SK-N-SH (cell line): ENCODE results near the gene NR6A1. TPM values are rescaled to one million over a fixed set of nuclear protein-coding genes. Genes with fewer than 3 reads are reported as not detected.

Experiments used
- CTCF ChIA-PET: fragments of 300-600, 350-600 bp; formaldehyde crosslinking; extraction: SDS; loops from one replicate; lab custom pipeline; 2021; lab: Yijun Ruan, JAX
- POLR2A ChIA-PET: fragments of 350-600 bp; sonication (Branson Sonifier 250); formaldehyde crosslinking; extraction: SDS; loops from one replicate; lab custom pipeline; 2020; ENCODE audit warnings: antibody characterized with exemption, inconsistent platforms; lab: Yijun Ruan, JAX
- DNase-seq: peaks from one replicate; pipeline ENCODE4 v3.0.0; 2012
- H2AFZ ChIP-seq: fragments of 200-600 bp; sonication (generic); 2 replicates; pipeline ENCODE4 v1.8.1; 2016; ENCODE audit warnings: antibody characterized with exemption, mild to moderate bottlenecking, low read depth
- H3F3A ChIP-seq: fragments of 200-600 bp; sonication (generic); replicated peaks from 2 replicates; pipeline ENCODE3; 2016; ENCODE audit warnings: antibody characterized with exemption, mild to moderate bottlenecking; ENCODE audit not compliant: insufficient read depth
- H3K27ac ChIP-seq, 2 experiments: fragments of 200-500 bp in 1 of 2; fragments of 200-600 bp in 1 of 2; sonication (Bioruptor generic) in 1 of 2; sonication (generic), shearing (Covaris generic) in 1 of 2; 2 replicates each; pipeline versions ENCODE4 v1.5.1 to v1.6.1; 2014 to 2016; ENCODE audit warnings: low read depth in 2 of 2, inconsistent platforms in 1 of 2, low read length in 1 of 2, mild to moderate bottlenecking in 1 of 2, mixed read lengths in 1 of 2
- H3K27me3 ChIP-seq: fragments of 200-600 bp; sonication (generic), shearing (Covaris generic); 2 replicates; pipeline ENCODE4 v1.6.1; 2016; ENCODE audit warnings: mixed run types; ENCODE audit not compliant: insufficient read depth
- H3K36me3 ChIP-seq, 2 experiments: fragments of 200-500 bp in 1 of 2; fragments of 200-600 bp in 1 of 2; sonication (Bioruptor generic) in 1 of 2; sonication (generic) in 1 of 2; replicated peaks in 1 of 2; 2 replicates each; pipeline versions ENCODE3 to v1.5.1; 2014 to 2016; ENCODE audit warnings: low read length in 1 of 2, mild to moderate bottlenecking in 1 of 2; ENCODE audit not compliant: insufficient read depth in 2 of 2, control insufficient read depth in 1 of 2
- H3K4me1 ChIP-seq, 2 experiments: fragments of 200-500 bp in 1 of 2; fragments of 200-600 bp in 1 of 2; sonication (Bioruptor generic) in 1 of 2; sonication (generic), shearing (Covaris generic) in 1 of 2; 2 replicates each; pipeline versions ENCODE4 v1.5.1 to v1.6.1; 2014 to 2016; ENCODE audit warnings: low read depth in 1 of 2, low read length in 1 of 2, mixed run types in 1 of 2; ENCODE audit not compliant: insufficient read depth in 2 of 2, control insufficient read depth in 1 of 2
- H3K4me2 ChIP-seq: fragments of 200-600 bp; sonication (generic), shearing (Covaris generic); 2 replicates; pipeline ENCODE4 v1.6.1; 2017; ENCODE audit warnings: mixed run types
- H3K4me3 ChIP-seq, 2 experiments: fragments of 200-500 bp in 1 of 2; fragments of 200-600 bp in 1 of 2; sonication (Bioruptor generic) in 1 of 2; sonication (generic), shearing (Covaris generic) in 1 of 2; 2 replicates each; pipeline versions ENCODE4 v1.5.1 to v1.8.1; 2014 to 2016; ENCODE audit warnings: low read depth in 2 of 2, inconsistent platforms in 1 of 2, low read length in 1 of 2, mild to moderate bottlenecking in 1 of 2, mixed read lengths in 1 of 2, moderate library complexity in 1 of 2
- H3K79me2 ChIP-seq: fragments of 200-600 bp; sonication (generic); 2 replicates; pipeline ENCODE4 v1.8.1; 2017; ENCODE audit warnings: mild to moderate bottlenecking; ENCODE audit not compliant: insufficient read depth
- H3K9ac ChIP-seq: fragments of 200-600 bp; sonication (generic); 2 replicates; pipeline ENCODE4 v1.6.1; 2017; ENCODE audit warnings: mixed run types
- H3K9me2 ChIP-seq: fragments of 200-600 bp; sonication (generic); 2 replicates; pipeline ENCODE4 v1.6.1; 2017; ENCODE audit warnings: mixed run types
- H3K9me3 ChIP-seq: fragments of 200-600 bp; sonication (generic); 2 replicates; pipeline ENCODE4 v1.6.1; 2017; ENCODE audit warnings: mixed run types, mild to moderate bottlenecking, moderate library complexity
- H4K20me1 ChIP-seq: fragments of 200-600 bp; sonication (generic); 2 replicates; pipeline ENCODE4 v1.6.1; 2017; ENCODE audit warnings: mild to moderate bottlenecking, mixed run types; ENCODE audit not compliant: insufficient read depth
- CHD2 ChIP-seq: fragments of 150-350 bp; IDR thresholded peaks from 2 replicates; pipeline ENCODE4 v1.6.1; 2018; ENCODE audit warnings: low read length; ENCODE audit not compliant: partially characterized antibody
- ELF1 ChIP-seq: IDR thresholded peaks from 2 replicates; pipeline ENCODE4 v1.4.0; 2012
- EP300 ChIP-seq, 2 experiments: IDR thresholded peaks; 2 replicates each; pipeline versions ENCODE4 v1.4.0 to v1.6.1; 2012; ENCODE audit warnings: borderline replicate concordance in 1 of 2, low read depth in 1 of 2, low read length in 1 of 2
- FOSL2 ChIP-seq: IDR thresholded peaks from 2 replicates; pipeline ENCODE4 v1.4.0; 2012; ENCODE audit warnings: low read depth, mild to moderate bottlenecking, moderate library complexity, borderline replicate concordance
- FOXJ3 ChIP-seq: sonication (generic); formaldehyde crosslinking; IDR thresholded peaks from 2 replicates; pipeline ENCODE4 v1.5.1; 2020; ENCODE audit warnings: mild to moderate bottlenecking, missing genetic modification reagents
- JUND ChIP-seq: IDR thresholded peaks from 2 replicates; pipeline ENCODE4 v1.4.0; 2012
- MEF2A ChIP-seq: IDR thresholded peaks from 2 replicates; pipeline ENCODE4 v1.4.0; 2012; ENCODE audit warnings: low read depth, borderline replicate concordance
- NFIC ChIP-seq: IDR thresholded peaks from 2 replicates; pipeline ENCODE4 v1.4.0; 2012; ENCODE audit warnings: borderline replicate concordance
- NRF1 ChIP-seq: IDR thresholded peaks from 2 replicates; pipeline ENCODE4 v1.6.1; 2012; ENCODE audit warnings: low read depth, mild to moderate bottlenecking, low read length
- RCOR1 ChIP-seq: fragments of 150-350 bp; IDR thresholded peaks from 2 replicates; pipeline ENCODE4 v1.6.1; 2017; ENCODE audit warnings: antibody characterized with exemption, low read length
- SIN3A ChIP-seq: IDR thresholded peaks from 2 replicates; pipeline ENCODE4 v1.6.1; 2012; ENCODE audit warnings: low read depth, mild to moderate bottlenecking, low read length, moderate library complexity, borderline replicate concordance
- TAF1 ChIP-seq: IDR thresholded peaks from 2 replicates; pipeline ENCODE4 v1.6.1; 2012; ENCODE audit warnings: low read depth, mild to moderate bottlenecking, low read length, moderate library complexity, borderline replicate concordance
- TEAD4 ChIP-seq: IDR thresholded peaks from 2 replicates; pipeline ENCODE4 v1.4.0; 2012; ENCODE audit warnings: mild to moderate bottlenecking, borderline replicate concordance; ENCODE audit not compliant: insufficient read depth
- YY1 ChIP-seq: IDR thresholded peaks from 2 replicates; pipeline ENCODE4 v1.4.0; 2012; ENCODE audit warnings: low read depth, mild to moderate bottlenecking
- WGBS: methylation state at CpG from one replicate; pipeline ENCODE4 v1.1.6; 2017; ENCODE audit warnings: low lambda C conversion rate; 5-methylcytosine and 5-hydroxymethylcytosine counted together
- polyA plus RNA-seq, 3 experiments: library from polyadenylated mRNA; depleted of rRNA; stranded (reverse); fragments of >200 nt; gene quantifications; 2 replicates each; pipeline ENCODE4 v1.2.3, GENCODE V29; 2012
- TF ChIP-seq, protein P1 (sequence below): IDR thresholded peaks from 2 replicates; pipeline ENCODE4 v1.4.0; 2012; ENCODE audit warnings: low read depth, borderline replicate concordance
- TF ChIP-seq, protein P2 (sequence below): IDR thresholded peaks from 2 replicates; pipeline ENCODE4; 2012
- TF ChIP-seq, protein P3 (sequence below): IDR thresholded peaks from 2 replicates; pipeline ENCODE4 v1.6.1; 2012; ENCODE audit warnings: mild to moderate bottlenecking, low read depth, low read length, moderate library complexity
- TF ChIP-seq, protein P4 (sequence below): fragments of 150-350 bp; IDR thresholded peaks from 2 replicates; pipeline ENCODE4 v1.6.1; 2017; ENCODE audit warnings: antibody characterized with exemption, low read length, low read depth, borderline replicate concordance

The NR6A1 gene
- polyA plus RNA-seq, 1 of the 3 experiments (the other 2 are of a cell fraction): 1.2 TPM

DNA sequence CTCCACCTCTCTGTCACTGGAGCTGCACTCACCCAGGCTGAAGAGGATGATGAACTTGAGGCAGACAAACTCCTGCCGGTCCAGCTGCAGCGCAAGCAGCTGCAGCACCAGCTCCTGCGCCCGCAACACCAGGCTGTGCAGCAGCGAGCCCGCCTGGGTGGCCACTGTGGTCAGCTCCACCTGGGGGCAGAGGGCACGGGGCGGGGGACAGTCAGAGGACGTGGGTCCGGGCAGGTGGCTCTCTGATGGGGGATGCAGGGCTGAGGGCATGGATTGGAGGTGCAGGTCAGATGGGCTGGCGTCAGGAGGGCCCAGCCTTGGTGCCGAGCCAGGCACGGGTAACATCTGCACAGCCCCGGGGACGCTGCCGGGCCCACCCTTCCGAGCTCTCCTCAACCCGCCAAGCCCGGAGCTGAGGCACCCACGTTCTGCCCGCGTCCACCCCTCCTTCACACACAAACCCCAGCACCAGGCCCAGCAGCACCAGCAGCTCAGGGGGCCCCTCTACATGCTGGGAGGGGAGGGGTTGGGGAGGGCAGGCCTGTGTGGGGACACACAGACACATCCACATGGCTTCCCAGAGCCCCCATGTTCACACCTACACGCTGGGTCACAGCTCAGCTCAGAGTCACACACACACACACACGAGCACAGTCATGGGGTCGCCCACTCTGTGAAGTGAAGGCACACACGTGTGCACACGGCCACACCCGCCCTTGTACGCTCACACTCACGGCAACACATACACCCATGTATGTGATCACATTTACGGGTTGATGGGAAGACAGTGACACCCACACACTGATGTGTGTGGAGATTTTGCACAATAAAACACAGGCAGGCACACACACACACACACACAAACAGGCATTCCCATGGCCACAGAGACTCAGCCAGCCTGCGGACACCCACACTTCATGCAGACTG, 279.8 kb downstream of the NR6A1 start:
- Histone ChIP-seq H4K20me1 (no peaks in the 10 kb centered on the region), H3K27ac (no peak overlapping the region), H3K4me1 (no peaks in the 10 kb centered on the region; a peak in 1 of 4 replicates), H3K27me3 (no peaks in the 10 kb centered on the region; the same call in 1 of the 2 replicates), H3K36me3 (no peaks in the 10 kb centered on the region), H3K9ac (no peak overlapping the region), H3K4me2 (no peak overlapping the region), H3K4me3 (no peak overlapping the region), H3F3A (no peaks in the 10 kb centered on the region)
- CTCF ChIA-PET: interaction anchor here (0.6 kb wide), 1 partner anchor 115 kb away, joined by 3 read pairs; no protein-coding TSS in a partner anchor
- no peak for TF ChIP-seq TAF1
- TF ChIP-seq CHD2: no peak
- TF ChIP-seq MEF2A: no peak
- no peak for TF ChIP-seq RCOR1
- TF ChIP-seq, protein P1, sequence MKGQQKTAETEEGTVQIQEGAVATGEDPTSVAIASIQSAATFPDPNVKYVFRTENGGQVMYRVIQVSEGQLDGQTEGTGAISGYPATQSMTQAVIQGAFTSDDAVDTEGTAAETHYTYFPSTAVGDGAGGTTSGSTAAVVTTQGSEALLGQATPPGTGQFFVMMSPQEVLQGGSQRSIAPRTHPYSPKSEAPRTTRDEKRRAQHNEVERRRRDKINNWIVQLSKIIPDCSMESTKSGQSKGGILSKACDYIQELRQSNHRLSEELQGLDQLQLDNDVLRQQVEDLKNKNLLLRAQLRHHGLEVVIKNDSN: no peak
- no peak for TF ChIP-seq NFIC
- no peak for TF ChIP-seq FOXJ3
- TF ChIP-seq YY1: no peak
- TF ChIP-seq, protein P2, sequence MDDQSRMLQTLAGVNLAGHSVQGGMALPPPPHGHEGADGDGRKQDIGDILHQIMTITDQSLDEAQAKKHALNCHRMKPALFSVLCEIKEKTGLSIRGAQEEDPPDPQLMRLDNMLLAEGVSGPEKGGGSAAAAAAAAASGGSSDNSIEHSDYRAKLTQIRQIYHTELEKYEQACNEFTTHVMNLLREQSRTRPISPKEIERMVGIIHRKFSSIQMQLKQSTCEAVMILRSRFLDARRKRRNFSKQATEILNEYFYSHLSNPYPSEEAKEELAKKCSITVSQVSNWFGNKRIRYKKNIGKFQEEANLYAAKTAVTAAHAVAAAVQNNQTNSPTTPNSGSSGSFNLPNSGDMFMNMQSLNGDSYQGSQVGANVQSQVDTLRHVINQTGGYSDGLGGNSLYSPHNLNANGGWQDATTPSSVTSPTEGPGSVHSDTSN: no peak
- no peak for TF ChIP-seq EP300 (IDR thresholded peaks at IDR 0.05; ENCODE audit: borderline replicate concordance in 1 of 2, low read depth in 1 of 2, low read length in 1 of 2)
- TF ChIP-seq TEAD4: no peak
- no peak for TF ChIP-seq FOSL2
- no peak for TF ChIP-seq NRF1
- TF ChIP-seq, protein P3, sequence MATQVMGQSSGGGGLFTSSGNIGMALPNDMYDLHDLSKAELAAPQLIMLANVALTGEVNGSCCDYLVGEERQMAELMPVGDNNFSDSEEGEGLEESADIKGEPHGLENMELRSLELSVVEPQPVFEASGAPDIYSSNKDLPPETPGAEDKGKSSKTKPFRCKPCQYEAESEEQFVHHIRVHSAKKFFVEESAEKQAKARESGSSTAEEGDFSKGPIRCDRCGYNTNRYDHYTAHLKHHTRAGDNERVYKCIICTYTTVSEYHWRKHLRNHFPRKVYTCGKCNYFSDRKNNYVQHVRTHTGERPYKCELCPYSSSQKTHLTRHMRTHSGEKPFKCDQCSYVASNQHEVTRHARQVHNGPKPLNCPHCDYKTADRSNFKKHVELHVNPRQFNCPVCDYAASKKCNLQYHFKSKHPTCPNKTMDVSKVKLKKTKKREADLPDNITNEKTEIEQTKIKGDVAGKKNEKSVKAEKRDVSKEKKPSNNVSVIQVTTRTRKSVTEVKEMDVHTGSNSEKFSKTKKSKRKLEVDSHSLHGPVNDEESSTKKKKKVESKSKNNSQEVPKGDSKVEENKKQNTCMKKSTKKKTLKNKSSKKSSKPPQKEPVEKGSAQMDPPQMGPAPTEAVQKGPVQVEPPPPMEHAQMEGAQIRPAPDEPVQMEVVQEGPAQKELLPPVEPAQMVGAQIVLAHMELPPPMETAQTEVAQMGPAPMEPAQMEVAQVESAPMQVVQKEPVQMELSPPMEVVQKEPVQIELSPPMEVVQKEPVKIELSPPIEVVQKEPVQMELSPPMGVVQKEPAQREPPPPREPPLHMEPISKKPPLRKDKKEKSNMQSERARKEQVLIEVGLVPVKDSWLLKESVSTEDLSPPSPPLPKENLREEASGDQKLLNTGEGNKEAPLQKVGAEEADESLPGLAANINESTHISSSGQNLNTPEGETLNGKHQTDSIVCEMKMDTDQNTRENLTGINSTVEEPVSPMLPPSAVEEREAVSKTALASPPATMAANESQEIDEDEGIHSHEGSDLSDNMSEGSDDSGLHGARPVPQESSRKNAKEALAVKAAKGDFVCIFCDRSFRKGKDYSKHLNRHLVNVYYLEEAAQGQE: no peak
- TF ChIP-seq ELF1: no peak
- TF ChIP-seq, protein P4, sequence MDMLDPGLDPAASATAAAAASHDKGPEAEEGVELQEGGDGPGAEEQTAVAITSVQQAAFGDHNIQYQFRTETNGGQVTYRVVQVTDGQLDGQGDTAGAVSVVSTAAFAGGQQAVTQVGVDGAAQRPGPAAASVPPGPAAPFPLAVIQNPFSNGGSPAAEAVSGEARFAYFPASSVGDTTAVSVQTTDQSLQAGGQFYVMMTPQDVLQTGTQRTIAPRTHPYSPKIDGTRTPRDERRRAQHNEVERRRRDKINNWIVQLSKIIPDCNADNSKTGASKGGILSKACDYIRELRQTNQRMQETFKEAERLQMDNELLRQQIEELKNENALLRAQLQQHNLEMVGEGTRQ: no peak
- TF ChIP-seq JUND: no peak
- TF ChIP-seq SIN3A: no peak
- TF ChIP-seq, all 33 proteins: peak for 0
- POLR2A ChIA-PET: no interaction called here
- WGBS: 52% methylated on average over 10 of the region's 32 CpGs
- Histone ChIP-seq H3K79me2 (no peaks in the 10 kb centered on the region), H3K9me3 (no peaks in the 10 kb centered on the region), H3K9me2 (no peaks in the 10 kb centered on the region), H2AFZ (no peak overlapping the region)
- no peak for DNase-seq
